ES-I3 (cell line): ENCODE data around the gene JUP.

Source experiments
- H3K36me3 ChIP-seq: 2 replicates; pipeline ENCODE4 v1.6.1; 2013; ENCODE audit warnings: mild to moderate bottlenecking, low read length, control low read depth, moderate library complexity; ENCODE audit not compliant: insufficient read depth
- H3K4me1 ChIP-seq: 2 replicates; pipeline ENCODE4 v1.6.1; 2013; ENCODE audit warnings: mild to moderate bottlenecking, control low read depth, low read length; ENCODE audit not compliant: insufficient read depth
- H3K9ac ChIP-seq: 2 replicates; pipeline ENCODE4 v1.6.1; 2013; ENCODE audit warnings: low read depth, mild to moderate bottlenecking, low read length, moderate library complexity
- H3K9me3 ChIP-seq: 2 replicates; pipeline ENCODE4 v1.6.1; 2013; ENCODE audit warnings: mild to moderate bottlenecking, low read length, moderate library complexity; ENCODE audit not compliant: control insufficient read depth, insufficient read depth

Gene JUP

GRCh38 chr17:41763327-41763726 lies 23.2 kb downstream of the JUP start:
- Histone ChIP-seq H3K4me1 (no peaks in the 10 kb centered on the region), H3K36me3 (peaks cover 17% of the 10 kb centered on the region), H3K9ac (no peak overlapping the region), H3K9me3 (no peaks in the 10 kb centered on the region)

- H3K9me3 ChIP-seq, result no peaks in the 10 kb centered on the region
- H3K4me1 ChIP-seq, result no peaks in the 10 kb centered on the region
- H3K9ac ChIP-seq, result no peak overlapping the region
- H3K36me3 ChIP-seq, result peaks cover 17% of the 10 kb centered on the region
These were observed 23.7 kb downstream of the JUP start for GRCh38 chr17:41762841-41763240.

- Histone ChIP-seq H3K36me3 (peaks cover 20% of the 10 kb centered on the region), H3K4me1 (no peaks in the 10 kb centered on the region), H3K9me3 (no peaks in the 10 kb centered on the region), H3K9ac (no peak overlapping the region)
These were observed 24.1 kb downstream of the JUP start for GRCh38 chr17:41762391-41762790.

GRCh38 chr17:41760878-41761277 lies 25.6 kb downstream of the JUP start:
- H3K9me3 ChIP-seq, result no peaks in the 10 kb centered on the region
- peaks cover 19% of the 10 kb centered on the region for H3K36me3 ChIP-seq
- no peak overlapping the region for H3K9ac ChIP-seq

GRCh38 chr17:41758601-41759000 lies 27.9 kb downstream of the JUP start:
- Histone ChIP-seq H3K36me3 (peaks cover 15% of the 10 kb centered on the region), H3K4me1 (no peaks in the 10 kb centered on the region), H3K9ac (no peak overlapping the region), H3K9me3 (no peaks in the 10 kb centered on the region)

More at GRCh38 chr17:41760878-41761277, 25.6 kb downstream of the JUP start:
- no peaks in the 10 kb centered on the region for H3K4me1 ChIP-seq

GRCh38 chr17:41754066-41754465 lies 32.4 kb downstream of the JUP start:
- H3K36me3 ChIP-seq, result peaks cover 8% of the 10 kb centered on the region
- no peak overlapping the region for H3K9ac ChIP-seq
- H3K9me3 ChIP-seq, result no peaks in the 10 kb centered on the region
- H3K4me1 ChIP-seq, result no peaks in the 10 kb centered on the region

GRCh38 chr17:41751288-41751687 lies 35.2 kb downstream of the JUP start:
- H3K9me3 ChIP-seq, result no peaks in the 10 kb centered on the region
- H3K36me3 ChIP-seq, result no peaks in the 10 kb centered on the region
- no peak overlapping the region for H3K9ac ChIP-seq
- H3K4me1 ChIP-seq, result no peaks in the 10 kb centered on the region

- H3K36me3 ChIP-seq, result no peaks in the 10 kb centered on the region
- no peaks in the 10 kb centered on the region for H3K4me1 ChIP-seq
These were observed 35.6 kb downstream of the JUP start for GRCh38 chr17:41750862-41751261.

GRCh38 chr17:41748275-41748674 lies 38.2 kb downstream of the JUP start:
- no peaks in the 10 kb centered on the region for H3K4me1 ChIP-seq
- H3K9ac ChIP-seq, result no peak overlapping the region
- H3K36me3 ChIP-seq, result no peaks in the 10 kb centered on the region
- no peaks in the 10 kb centered on the region for H3K9me3 ChIP-seq

More at GRCh38 chr17:41750862-41751261, 35.6 kb downstream of the JUP start:
- Histone ChIP-seq H3K9ac (no peak overlapping the region), H3K9me3 (no peaks in the 10 kb centered on the region)

- H3K4me1 ChIP-seq, result peaks cover 6% of the 10 kb centered on the region
- H3K36me3 ChIP-seq, result no peaks in the 10 kb centered on the region
- H3K9ac ChIP-seq, result no peak overlapping the region
- H3K9me3 ChIP-seq, result no peaks in the 10 kb centered on the region
These were observed 44.8 kb downstream of the JUP start for GRCh38 chr17:41741709-41742108.

GRCh38 chr17:41740506-41740905 lies 46.0 kb downstream of the JUP start:
- Histone ChIP-seq H3K4me1 (peaks cover 6% of the 10 kb centered on the region), H3K9me3 (no peaks in the 10 kb centered on the region), H3K36me3 (no peaks in the 10 kb centered on the region), H3K9ac (no peak overlapping the region)

- Histone ChIP-seq H3K4me1 (peaks cover 6% of the 10 kb centered on the region), H3K9ac (no peak overlapping the region), H3K9me3 (no peaks in the 10 kb centered on the region), H3K36me3 (no peaks in the 10 kb centered on the region)
These were observed 46.7 kb downstream of the JUP start for GRCh38 chr17:41739661-41740352.

- Histone ChIP-seq H3K9me3 (no peaks in the 10 kb centered on the region), H3K4me1 (peaks cover 6% of the 10 kb centered on the region), H3K36me3 (no peaks in the 10 kb centered on the region), H3K9ac (no peak overlapping the region)
These were observed 47.8 kb downstream of the JUP start for GRCh38 chr17:41738801-41739112.

- H3K9me3 ChIP-seq, result no peaks in the 10 kb centered on the region
- H3K9ac ChIP-seq, result peak overlapping the region; percentile 17; the same call in 1 of the 2 replicates
- H3K4me1 ChIP-seq, result peaks cover 6% of the 10 kb centered on the region
- no peaks in the 10 kb centered on the region for H3K36me3 ChIP-seq
These were observed 48.3 kb downstream of the JUP start for GRCh38 chr17:41738077-41738800.

- Histone ChIP-seq H3K36me3 (no peaks in the 10 kb centered on the region), H3K9ac (no peak overlapping the region), H3K9me3 (no peaks in the 10 kb centered on the region), H3K4me1 (peaks cover 6% of the 10 kb centered on the region)
These were observed 48.9 kb downstream of the JUP start for GRCh38 chr17:41737680-41738023.
